ENCODE data around the gene RGS6. TPM values are rescaled to one million over a fixed set of nuclear protein-coding genes. Genes with fewer than 3 reads are reported as not detected.

Gene RGS6
- total and polyA plus RNA-seq, 4 donors = 0.06 to 5.3 (median 0.17) TPM; not detected in 1

DNA sequence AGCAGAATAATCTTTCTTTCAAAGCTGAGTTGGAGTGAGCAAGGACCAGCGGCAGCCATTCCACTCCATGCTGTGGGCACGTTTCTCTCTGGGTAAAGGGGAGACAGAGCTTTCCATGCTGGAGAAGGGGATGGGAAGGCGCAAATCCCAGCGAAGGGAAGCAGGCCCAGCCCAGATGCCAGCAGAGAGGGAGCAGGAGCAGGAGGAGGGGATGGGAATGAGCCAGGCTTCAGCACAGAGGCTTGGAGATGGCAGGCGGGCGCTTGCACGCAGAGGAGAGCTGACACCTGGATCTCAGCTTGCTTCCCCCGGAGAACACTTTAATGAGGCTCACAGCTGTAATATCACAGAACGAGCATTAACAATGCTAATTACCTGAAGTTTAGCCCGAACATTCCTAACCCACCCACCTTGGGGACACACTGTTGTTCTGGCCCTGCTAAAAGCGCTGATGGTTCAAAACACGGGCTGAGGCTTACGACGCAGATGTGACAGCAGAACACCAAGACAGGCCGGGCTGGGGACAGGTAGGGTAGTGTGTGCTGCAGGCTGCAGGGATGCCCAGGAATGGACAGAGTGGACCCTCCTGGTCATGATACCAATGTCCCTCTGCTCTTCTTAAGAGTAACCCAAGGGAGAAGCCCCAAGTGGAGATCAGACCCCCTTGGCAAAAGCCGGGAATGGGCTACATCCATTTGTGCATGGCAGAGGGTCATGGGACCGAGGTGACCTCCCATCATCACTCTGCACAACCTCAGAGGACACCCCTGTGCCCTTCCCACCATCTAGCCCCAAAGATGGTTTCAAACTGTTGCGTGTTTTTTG, 673.1 kb downstream of the RGS6 start:
- Histone ChIP-seq H3K9ac (ENCODE audit: low read depth in 1 of 2, low read length in 2 of 2) (no peak overlapping the region), H3K27me3 (ENCODE audit: control insufficient read depth in 4 of 4, insufficient read depth in 4 of 4, low read length in 3 of 4) (no peaks in the 10 kb centered on the region), H3K4me3 (ENCODE audit: low read depth in 1 of 3, low read length in 3 of 3) (no peak overlapping the region), H3K27ac (ENCODE audit: low read depth in 1 of 2, low read length in 2 of 2) (no peak overlapping the region), H3K36me3 (ENCODE audit: control insufficient read depth in 4 of 4, insufficient read depth in 3 of 4, low read depth in 1 of 4, low read length in 3 of 4) (no peaks in the 10 kb centered on the region), H3K9me3 (ENCODE audit: control insufficient read depth in 4 of 4, low read length in 3 of 4) (no peaks in the 10 kb centered on the region), H3K4me1 (ENCODE audit: control insufficient read depth in 4 of 4, insufficient read depth in 4 of 4, low read length in 3 of 4) (no peaks in the 10 kb centered on the region)
- 93% methylated on average over 18 of the region's 18 CpGs for WGBS
- peak; percentile 19 for DNase-seq (ENCODE audit: low spot score)
- TF ChIP-seq, protein P1, sequence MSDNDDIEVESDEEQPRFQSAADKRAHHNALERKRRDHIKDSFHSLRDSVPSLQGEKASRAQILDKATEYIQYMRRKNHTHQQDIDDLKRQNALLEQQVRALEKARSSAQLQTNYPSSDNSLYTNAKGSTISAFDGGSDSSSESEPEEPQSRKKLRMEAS (IDR thresholded peaks at IDR 0.05) = no peak
- TF ChIP-seq EGR1 (IDR thresholded peaks at IDR 0.05; ENCODE audit: low read depth in 2 of 2) = no peak
- no peak for TF ChIP-seq JUND (IDR thresholded peaks at IDR 0.05)
- no peak for TF ChIP-seq SP1 (IDR thresholded peaks at IDR 0.05)
- TF ChIP-seq RXRA (IDR thresholded peaks at IDR 0.05) = no peak
- TF ChIP-seq HNF4A (conservative IDR thresholded peaks at IDR 0.05) = no peak
- TF ChIP-seq GABPA (IDR thresholded peaks at IDR 0.05 in 1 of 2, conservative IDR thresholded peaks at IDR 0.05 in 1 of 2) = no peak
- TF ChIP-seq NR2F2 (IDR thresholded peaks at IDR 0.05) = no peak
- TF ChIP-seq HNF4G (IDR thresholded peaks at IDR 0.05) = no peak
- TF ChIP-seq RAD21 (IDR thresholded peaks at IDR 0.05) = no peak
- TF ChIP-seq, protein P2, sequence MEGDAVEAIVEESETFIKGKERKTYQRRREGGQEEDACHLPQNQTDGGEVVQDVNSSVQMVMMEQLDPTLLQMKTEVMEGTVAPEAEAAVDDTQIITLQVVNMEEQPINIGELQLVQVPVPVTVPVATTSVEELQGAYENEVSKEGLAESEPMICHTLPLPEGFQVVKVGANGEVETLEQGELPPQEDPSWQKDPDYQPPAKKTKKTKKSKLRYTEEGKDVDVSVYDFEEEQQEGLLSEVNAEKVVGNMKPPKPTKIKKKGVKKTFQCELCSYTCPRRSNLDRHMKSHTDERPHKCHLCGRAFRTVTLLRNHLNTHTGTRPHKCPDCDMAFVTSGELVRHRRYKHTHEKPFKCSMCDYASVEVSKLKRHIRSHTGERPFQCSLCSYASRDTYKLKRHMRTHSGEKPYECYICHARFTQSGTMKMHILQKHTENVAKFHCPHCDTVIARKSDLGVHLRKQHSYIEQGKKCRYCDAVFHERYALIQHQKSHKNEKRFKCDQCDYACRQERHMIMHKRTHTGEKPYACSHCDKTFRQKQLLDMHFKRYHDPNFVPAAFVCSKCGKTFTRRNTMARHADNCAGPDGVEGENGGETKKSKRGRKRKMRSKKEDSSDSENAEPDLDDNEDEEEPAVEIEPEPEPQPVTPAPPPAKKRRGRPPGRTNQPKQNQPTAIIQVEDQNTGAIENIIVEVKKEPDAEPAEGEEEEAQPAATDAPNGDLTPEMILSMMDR (IDR thresholded peaks at IDR 0.05; ENCODE audit: low read depth, low read length, missing input control) = no peak
- TF ChIP-seq YY1 (IDR thresholded peaks at IDR 0.05) = no peak
- no peak for TF ChIP-seq FOXA1 (IDR thresholded peaks at IDR 0.05)
- TF ChIP-seq FOXA2 (IDR thresholded peaks at IDR 0.05) = no peak
- TF ChIP-seq, protein P3, sequence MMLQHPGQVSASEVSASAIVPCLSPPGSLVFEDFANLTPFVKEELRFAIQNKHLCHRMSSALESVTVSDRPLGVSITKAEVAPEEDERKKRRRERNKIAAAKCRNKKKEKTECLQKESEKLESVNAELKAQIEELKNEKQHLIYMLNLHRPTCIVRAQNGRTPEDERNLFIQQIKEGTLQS (IDR thresholded peaks at IDR 0.05) = no peak
- TF ChIP-seq, protein P4, sequence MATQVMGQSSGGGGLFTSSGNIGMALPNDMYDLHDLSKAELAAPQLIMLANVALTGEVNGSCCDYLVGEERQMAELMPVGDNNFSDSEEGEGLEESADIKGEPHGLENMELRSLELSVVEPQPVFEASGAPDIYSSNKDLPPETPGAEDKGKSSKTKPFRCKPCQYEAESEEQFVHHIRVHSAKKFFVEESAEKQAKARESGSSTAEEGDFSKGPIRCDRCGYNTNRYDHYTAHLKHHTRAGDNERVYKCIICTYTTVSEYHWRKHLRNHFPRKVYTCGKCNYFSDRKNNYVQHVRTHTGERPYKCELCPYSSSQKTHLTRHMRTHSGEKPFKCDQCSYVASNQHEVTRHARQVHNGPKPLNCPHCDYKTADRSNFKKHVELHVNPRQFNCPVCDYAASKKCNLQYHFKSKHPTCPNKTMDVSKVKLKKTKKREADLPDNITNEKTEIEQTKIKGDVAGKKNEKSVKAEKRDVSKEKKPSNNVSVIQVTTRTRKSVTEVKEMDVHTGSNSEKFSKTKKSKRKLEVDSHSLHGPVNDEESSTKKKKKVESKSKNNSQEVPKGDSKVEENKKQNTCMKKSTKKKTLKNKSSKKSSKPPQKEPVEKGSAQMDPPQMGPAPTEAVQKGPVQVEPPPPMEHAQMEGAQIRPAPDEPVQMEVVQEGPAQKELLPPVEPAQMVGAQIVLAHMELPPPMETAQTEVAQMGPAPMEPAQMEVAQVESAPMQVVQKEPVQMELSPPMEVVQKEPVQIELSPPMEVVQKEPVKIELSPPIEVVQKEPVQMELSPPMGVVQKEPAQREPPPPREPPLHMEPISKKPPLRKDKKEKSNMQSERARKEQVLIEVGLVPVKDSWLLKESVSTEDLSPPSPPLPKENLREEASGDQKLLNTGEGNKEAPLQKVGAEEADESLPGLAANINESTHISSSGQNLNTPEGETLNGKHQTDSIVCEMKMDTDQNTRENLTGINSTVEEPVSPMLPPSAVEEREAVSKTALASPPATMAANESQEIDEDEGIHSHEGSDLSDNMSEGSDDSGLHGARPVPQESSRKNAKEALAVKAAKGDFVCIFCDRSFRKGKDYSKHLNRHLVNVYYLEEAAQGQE (IDR thresholded peaks at IDR 0.05) = no peak
- TF ChIP-seq, protein P5, sequence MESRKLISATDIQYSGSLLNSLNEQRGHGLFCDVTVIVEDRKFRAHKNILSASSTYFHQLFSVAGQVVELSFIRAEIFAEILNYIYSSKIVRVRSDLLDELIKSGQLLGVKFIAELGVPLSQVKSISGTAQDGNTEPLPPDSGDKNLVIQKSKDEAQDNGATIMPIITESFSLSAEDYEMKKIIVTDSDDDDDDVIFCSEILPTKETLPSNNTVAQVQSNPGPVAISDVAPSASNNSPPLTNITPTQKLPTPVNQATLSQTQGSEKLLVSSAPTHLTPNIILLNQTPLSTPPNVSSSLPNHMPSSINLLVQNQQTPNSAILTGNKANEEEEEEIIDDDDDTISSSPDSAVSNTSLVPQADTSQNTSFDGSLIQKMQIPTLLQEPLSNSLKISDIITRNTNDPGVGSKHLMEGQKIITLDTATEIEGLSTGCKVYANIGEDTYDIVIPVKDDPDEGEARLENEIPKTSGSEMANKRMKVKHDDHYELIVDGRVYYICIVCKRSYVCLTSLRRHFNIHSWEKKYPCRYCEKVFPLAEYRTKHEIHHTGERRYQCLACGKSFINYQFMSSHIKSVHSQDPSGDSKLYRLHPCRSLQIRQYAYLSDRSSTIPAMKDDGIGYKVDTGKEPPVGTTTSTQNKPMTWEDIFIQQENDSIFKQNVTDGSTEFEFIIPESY (IDR thresholded peaks at IDR 0.05) = no peak
- TF ChIP-seq TAF1 (conservative IDR thresholded peaks at IDR 0.05) = no peak
